Retinal pigment epithelial cell (primary cell): Measurements from ENCODE around the gene FAS.

Experiments
- DNase-seq: peaks from one replicate; pipeline ENCODE4 v3.0.0-alpha.2; 2010; ENCODE audit warnings: low read depth
- H3K4me3 ChIP-seq: 2 replicates; pipeline ENCODE4 v1.5.1; 2011; ENCODE audit warnings: mild to moderate bottlenecking, low read length, control low read depth, moderate library complexity
- CTCF ChIP-seq: conservative IDR thresholded peaks from 2 replicates; pipeline ENCODE4 v1.5.1; 2011; ENCODE audit warnings: low read depth, low read length, control low read depth, inconsistent platforms

FAS gene

DNA sequence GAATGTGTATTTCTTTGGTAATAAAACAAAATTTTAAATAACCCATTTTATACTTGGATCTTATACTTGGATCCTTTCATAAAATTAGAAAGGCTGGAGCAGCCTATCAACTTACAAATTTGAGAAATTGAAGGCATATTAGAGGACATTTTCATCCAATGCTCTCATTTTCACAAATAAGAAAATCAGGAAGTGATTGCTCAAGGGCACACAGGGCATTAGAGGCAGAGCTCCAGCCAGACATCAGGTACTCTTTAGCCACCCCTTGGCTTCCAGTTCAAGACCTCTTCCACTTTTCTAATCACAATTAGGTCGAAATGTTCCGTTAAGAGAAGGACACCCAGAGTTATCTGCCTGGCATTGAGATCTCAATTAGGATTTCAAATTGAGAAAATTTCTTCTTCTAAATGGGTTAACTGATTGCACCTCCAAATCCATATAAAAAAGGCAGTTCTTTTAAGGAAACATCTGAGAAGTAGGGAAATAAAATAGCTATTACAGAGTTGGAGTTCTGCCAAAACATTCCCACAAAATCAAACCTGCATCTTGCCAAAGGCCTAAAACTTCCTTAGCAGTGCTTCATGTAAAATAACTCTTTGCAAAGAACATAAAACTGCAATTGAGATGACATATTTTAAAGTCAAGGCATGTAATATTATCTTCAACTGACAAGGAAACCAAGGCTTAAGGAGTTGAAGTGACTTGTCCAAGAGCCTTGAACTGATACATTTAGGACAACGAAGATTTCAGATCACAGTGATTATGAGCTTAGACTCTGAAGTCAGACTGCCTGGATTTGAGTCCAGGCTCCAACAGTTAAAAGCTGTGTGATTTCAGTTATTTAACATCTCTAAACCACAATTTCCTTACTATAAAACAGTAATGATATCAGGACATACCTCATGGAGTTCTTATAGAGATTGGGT, 40.4 kb upstream of the FAS start:
- no peak for DNase-seq
- TF ChIP-seq CTCF = no peak
- H3K4me3 ChIP-seq = no peak overlapping the region

DNA sequence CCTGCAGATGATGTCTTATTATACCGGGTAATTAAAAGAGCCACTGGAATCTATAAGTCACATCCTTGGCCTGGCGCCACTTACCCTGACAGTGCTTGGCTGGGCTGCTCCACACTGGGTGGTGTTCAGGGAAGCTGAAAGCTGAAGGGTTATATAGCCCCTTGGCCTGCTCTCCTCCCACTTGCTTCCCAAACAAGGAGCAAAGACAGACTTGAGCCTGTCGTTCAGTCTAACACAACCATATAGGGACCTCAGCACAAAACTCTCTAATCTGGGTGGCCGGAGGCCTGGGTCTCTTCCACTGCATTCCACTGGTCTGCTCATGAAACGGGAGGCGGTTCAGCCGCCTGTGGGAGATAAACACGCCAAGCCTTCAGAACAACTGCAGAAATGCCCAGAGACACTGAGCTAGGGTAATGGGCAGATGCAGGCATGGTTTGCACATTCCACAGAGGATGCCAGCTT, 37.9 kb upstream of the FAS start, which contains the start of gene ACTA2:
Gene ACTA2 (minus strand): TSS at position 127 of the 465 bp plus-strand sequence. CDS start 3,843 bp downstream, outside the sequence.
- no peak for DNase-seq
- TF ChIP-seq CTCF = no peak

DNA sequence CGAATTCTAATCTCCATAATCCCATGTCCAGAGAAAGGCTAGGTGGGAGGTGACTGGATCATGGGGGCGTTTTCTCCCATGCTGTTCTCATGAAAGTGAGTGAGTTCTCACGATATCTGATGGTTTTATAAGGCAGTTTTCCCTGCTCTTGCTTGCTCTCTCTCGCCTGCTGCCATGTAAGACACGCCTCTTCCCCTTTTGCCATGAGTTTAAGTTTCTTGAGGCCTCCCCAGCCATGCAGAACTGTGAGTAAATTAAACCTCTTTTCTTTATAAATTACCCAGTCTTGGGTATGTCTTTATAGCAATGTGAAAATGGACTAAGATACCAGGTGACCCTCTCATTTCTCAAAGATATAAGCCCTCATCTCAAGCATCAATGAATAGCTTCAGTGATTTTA, 36.9 kb upstream of the FAS start:
- DNase-seq = no peak
- TF ChIP-seq CTCF = no peak
- no peak overlapping the region for H3K4me3 ChIP-seq

More for the DNA sequence above, 37.9 kb upstream of the FAS start, which contains the start of gene ACTA2:
- H3K4me3 ChIP-seq = peak within 1 kb of the TSS; percentile 7

DNA sequence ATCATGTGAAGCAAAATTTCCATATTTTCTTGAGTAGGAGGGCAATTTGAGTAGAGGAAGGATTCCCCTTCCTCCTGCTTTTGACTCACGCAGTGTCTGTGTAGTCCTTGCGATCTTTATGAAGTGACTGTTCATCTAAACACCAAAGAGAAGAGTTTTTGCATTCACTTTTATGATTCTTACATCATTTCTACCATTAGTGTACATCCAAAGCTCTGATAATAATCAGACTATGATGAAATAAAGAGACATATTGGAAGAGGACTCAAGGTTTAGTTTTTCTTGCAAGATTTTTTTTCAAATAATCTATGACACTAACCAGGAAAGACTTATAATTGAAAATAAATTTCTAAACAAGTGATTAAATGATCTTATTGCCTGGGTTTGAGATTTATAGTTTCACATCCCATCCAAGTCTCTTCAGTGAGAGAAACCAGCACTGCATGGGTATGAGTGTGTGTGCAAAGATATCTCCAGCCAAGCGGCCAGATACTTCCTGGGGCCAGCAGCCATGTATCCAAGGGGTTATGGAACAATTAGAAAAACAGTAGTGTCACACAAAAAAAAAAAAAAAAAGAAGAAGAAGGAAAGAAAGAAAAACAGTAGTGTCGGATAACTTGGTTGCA, 36.0 kb upstream of the FAS start:
- TF ChIP-seq CTCF = no peak
- H3K4me3 ChIP-seq = no peak overlapping the region
- no peak for DNase-seq

GRCh38 chr10:88957381-88957780, 33.2 kb upstream of the FAS start:
- DNase-seq = no peak
- no peak for TF ChIP-seq CTCF
- H3K4me3 ChIP-seq = no peak overlapping the region

DNA sequence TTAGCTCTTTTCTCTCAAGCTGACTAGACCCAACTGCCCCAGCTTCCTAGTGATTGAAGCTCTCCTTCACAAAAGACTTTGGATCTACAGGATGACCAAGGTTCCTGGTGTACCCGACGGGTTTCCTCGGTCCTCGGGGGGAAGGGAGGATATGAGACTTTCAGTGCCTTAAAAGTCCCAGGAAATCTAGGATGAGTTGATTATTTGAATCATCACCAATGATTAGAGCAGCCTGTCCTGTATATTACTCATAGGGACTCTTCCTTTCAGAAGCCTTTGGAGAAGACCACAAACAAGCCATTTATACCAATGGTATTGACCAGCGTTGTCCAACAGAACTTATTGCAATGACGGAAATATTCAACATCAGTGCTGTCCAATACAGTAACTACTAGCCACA, 31.9 kb upstream of the FAS start:
- TF ChIP-seq CTCF = no peak

More for the DNA sequence above, 31.9 kb upstream of the FAS start:
- no peak overlapping the region for H3K4me3 ChIP-seq
- no peak for DNase-seq
